GM15510 (cell line): ENCODE data around the gene CHRNG.

Experiments used
- POLR2A ChIP-seq: IDR thresholded peaks from 3 replicates; pipeline ENCODE4 v1.6.1; 2011; ENCODE audit warnings: borderline replicate concordance; ENCODE audit not compliant: insufficient read length; ENCODE audit errors: extremely low read depth

The CHRNG gene

GRCh38 chr2:232571026-232571474 is 31.6 kb downstream of the CHRNG start:
- no peak for TF ChIP-seq POLR2A

GRCh38 chr2:232573042-232573441 is 33.5 kb downstream of the CHRNG start:
- no peak for TF ChIP-seq POLR2A

GRCh38 chr2:232573771-232574435 is 34.4 kb downstream of the CHRNG start:
- TF ChIP-seq POLR2A, result no peak

- TF ChIP-seq POLR2A, result no peak
Observed at GRCh38 chr2:232574674-232575403, 35.3 kb downstream of the CHRNG start.

GRCh38 chr2:232575404-232575746 is 35.9 kb downstream of the CHRNG start:
- TF ChIP-seq POLR2A, result no peak

- TF ChIP-seq POLR2A, result no peak
Observed at GRCh38 chr2:232576995-232577394, 37.5 kb downstream of the CHRNG start.

GRCh38 chr2:232577841-232578240 is 38.3 kb downstream of the CHRNG start:
- TF ChIP-seq POLR2A, result no peak

- TF ChIP-seq POLR2A, result no peak
Observed at GRCh38 chr2:232578626-232579025, 39.1 kb downstream of the CHRNG start.

- no peak for TF ChIP-seq POLR2A
Observed at GRCh38 chr2:232580648-232580981, 41.1 kb downstream of the CHRNG start.

- TF ChIP-seq POLR2A, result no peak
Observed at GRCh38 chr2:232581725-232582124, 42.2 kb downstream of the CHRNG start.

- no peak for TF ChIP-seq POLR2A
Observed at GRCh38 chr2:232584238-232584637, 44.7 kb downstream of the CHRNG start.

GRCh38 chr2:232586943-232587505 is 47.5 kb downstream of the CHRNG start:
- TF ChIP-seq POLR2A, result no peak

- no peak for TF ChIP-seq POLR2A
Observed at GRCh38 chr2:232587512-232587911, 48.0 kb downstream of the CHRNG start.

GRCh38 chr2:232588031-232588430 is 48.5 kb downstream of the CHRNG start:
- no peak for TF ChIP-seq POLR2A

- TF ChIP-seq POLR2A, result no peak
Observed at GRCh38 chr2:232588680-232589585, 49.4 kb downstream of the CHRNG start.
